ENCODE results near the gene DMRTC2. TPM values are rescaled to one million over a fixed set of nuclear protein-coding genes. Genes with fewer than 3 reads are reported as not detected.

The DMRTC2 gene
- total RNA-seq, 2 donors from 2014 or later: not detected

GRCh38 chr19:41883821-41884733 lies 39.2 kb downstream of the DMRTC2 start:
- Histone ChIP-seq H3K27me3 (replicated peaks; ENCODE audit: insufficient read depth) (no peaks in the 10 kb centered on the region), H3K4me1 (ENCODE audit: control insufficient read depth in 1 of 2, low read depth in 2 of 2) (peaks cover 7 to 12% of the 10 kb centered on the region in 2 donors), H3K36me3 (peaks cover 7% of the 10 kb centered on the region), H3K27ac (peak overlapping the region; percentile 71 to 80), H3K4me3 (peak overlapping the region; percentile 100), H3K9me3 (no peaks in the 10 kb centered on the region)
- ATAC-seq (ENCODE audit: insufficient number of reproducible peaks, low FRiP score, low read depth) (peak; percentile 94), DNase-seq (ENCODE audit: low spot score) (peak; percentile 67)
- no peak for TF ChIP-seq CTCF (IDR thresholded peaks at IDR 0.05)

GRCh38 chr19:41886761-41887710 lies 42.2 kb downstream of the DMRTC2 start:
- Histone ChIP-seq H3K27ac (no peak overlapping the region), H3K9me3 (no peaks in the 10 kb centered on the region), H3K27me3 (replicated peaks; ENCODE audit: insufficient read depth) (no peaks in the 10 kb centered on the region), H3K4me3 (peak overlapping the region; percentile 17), H3K36me3 (peaks cover 14% of the 10 kb centered on the region), H3K4me1 (ENCODE audit: control insufficient read depth in 1 of 2, low read depth in 2 of 2) (peaks cover 7 to 12% of the 10 kb centered on the region in 2 donors)
- ATAC-seq (ENCODE audit: insufficient number of reproducible peaks, low FRiP score, low read depth): no peak
- TF ChIP-seq CTCF (IDR thresholded peaks at IDR 0.05): no peak
- no peak for DNase-seq (ENCODE audit: low spot score)

- ATAC-seq (ENCODE audit: insufficient number of reproducible peaks, low FRiP score, low read depth) (no peak), DNase-seq (ENCODE audit: low spot score) (no peak)
- H3K9me3 ChIP-seq: no peaks in the 10 kb centered on the region
- H3K36me3 ChIP-seq: peaks cover 22% of the 10 kb centered on the region
- H3K27ac ChIP-seq: no peak overlapping the region
- no peaks in the 10 kb centered on the region for H3K27me3 ChIP-seq (replicated peaks; ENCODE audit: insufficient read depth)
- H3K4me3 ChIP-seq: peak overlapping the region; percentile 17
- TF ChIP-seq CTCF (IDR thresholded peaks at IDR 0.05): no peak
- peaks cover 7% of the 10 kb centered on the region in 2 donors for H3K4me1 ChIP-seq (ENCODE audit: control insufficient read depth in 1 of 2, low read depth in 2 of 2)
Measured at GRCh38 chr19:41887711-41888382, 43.0 kb downstream of the DMRTC2 start.

- Histone ChIP-seq H3K9me3 (no peaks in the 10 kb centered on the region), H3K36me3 (peaks cover 24% of the 10 kb centered on the region), H3K4me1 (ENCODE audit: control insufficient read depth in 1 of 2, low read depth in 2 of 2) (peaks cover 7% of the 10 kb centered on the region in 2 donors), H3K27ac (no peak overlapping the region), H3K4me3 (no peak overlapping the region), H3K27me3 (replicated peaks; ENCODE audit: insufficient read depth) (no peaks in the 10 kb centered on the region)
- TF ChIP-seq CTCF (IDR thresholded peaks at IDR 0.05): no peak
- DNase-seq (ENCODE audit: low spot score) (no peak), ATAC-seq (ENCODE audit: insufficient number of reproducible peaks, low FRiP score, low read depth) (no peak)
Measured at GRCh38 chr19:41888926-41889325, 44.1 kb downstream of the DMRTC2 start.
